T-helper 1 cell treated with Interleukin-12 subunit alpha and Interleukin-12 subunit beta and Interleukin-4 antibody, amounts not matched to agents 30 ng/mL and 1 ng/mL, for 36 hours (primary cell): ENCODE results near the gene FLRT1. TPM values are rescaled to one million over a fixed set of nuclear protein-coding genes. Genes with fewer than 3 reads are reported as not detected.

Experiments
- intact Hi-C: fragments of 100-400 bp; cut with micrococcal nuclease; formaldehyde crosslinking; loops from one replicate; pipeline ENCODE4 v1.15.1; 2024
- total RNA-seq: library from RNA; stranded (reverse); gene quantifications from 2 replicates; pipeline ENCODE4 v1.2.3, GENCODE V29; 2022

Gene FLRT1
- total RNA-seq, 1 donor from 2014 or later = not detected

DNA sequence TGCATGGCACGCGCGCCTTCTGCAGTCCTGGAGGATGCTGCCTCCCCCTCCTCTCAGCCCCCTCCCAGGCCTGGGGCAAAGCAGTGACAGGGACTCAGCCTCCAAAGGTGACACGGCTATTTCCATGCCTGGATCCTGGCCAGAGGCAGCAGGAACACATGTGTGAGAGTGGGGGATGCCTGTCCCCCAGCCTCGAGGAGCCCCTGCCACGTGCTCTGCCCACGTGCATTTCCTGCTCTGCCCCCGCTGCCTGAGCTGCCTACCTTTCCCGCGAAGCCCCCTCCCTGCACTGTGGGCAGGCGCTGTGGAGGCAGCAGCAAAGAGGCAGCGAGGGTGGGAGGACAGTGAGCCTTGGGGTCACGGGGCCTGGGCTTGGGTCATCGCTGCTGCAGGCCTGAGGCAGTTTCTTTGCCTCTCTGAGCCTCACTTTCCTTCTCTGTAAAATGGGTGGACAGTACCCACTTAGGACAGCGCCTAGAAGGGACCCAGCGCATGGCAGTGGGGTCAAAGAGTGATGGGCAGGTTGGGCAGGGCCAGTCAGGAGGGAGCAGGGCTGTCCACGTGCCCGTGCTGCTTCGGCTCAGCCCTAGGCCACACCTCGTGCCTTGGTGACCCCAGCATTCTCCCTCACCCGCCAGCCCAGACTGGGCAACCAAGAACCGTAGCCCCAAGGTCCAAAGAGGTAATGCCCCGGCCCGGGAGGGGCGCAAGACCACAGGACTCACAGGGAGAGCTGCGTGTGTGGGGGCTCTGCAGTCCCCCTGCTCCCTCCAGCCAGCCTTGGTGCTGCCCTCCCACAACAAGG lies 48.6 kb downstream of the FLRT1 start:
- intact Hi-C loops = no loop called here

DNA sequence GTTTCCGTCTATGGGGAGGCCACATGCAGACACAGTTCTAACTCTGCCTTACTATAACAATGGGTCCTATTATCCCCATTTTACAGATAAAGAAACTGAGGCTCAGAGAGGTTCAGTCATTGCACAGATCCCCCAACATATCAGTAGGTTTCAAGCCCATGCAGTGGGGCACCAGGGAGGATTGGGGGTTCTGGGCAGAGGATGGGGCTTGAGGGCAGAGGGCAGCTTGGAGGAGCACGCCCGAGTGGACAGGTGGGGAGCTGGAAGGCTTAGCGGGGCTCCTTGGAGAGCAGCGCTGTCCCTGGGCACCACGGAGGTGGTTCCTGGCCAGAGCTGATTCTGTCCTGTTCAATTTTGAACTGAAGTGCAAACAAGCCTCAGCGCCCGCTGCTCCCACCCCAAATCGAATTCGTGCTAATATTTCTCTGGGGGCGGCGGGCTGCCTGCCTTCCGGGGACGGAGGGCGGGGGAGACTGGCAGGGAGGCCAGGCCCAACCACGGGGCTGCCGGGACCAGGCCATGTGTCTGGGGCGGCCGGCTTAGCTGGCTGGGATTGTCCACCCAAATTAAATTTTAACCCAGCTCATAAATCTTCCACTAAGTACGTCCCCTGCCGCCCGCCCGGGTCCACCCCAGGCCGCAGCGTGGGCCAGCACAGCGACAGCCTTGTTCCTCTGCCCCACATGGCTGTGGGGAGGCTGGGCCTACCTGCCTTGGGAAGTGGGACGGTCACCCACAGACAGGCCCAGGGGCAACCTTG lies 49.4 kb downstream of the FLRT1 start:
- intact Hi-C loops = no loop called here

Other genes with a start within 250 kb of the FLRT1 start
- 40.2 and 40.9 TPM in 2 replicates for gene SPINDOC, start 222.5 kb upstream of the FLRT1 start, total RNA-seq
- 65.9 and 70.4 TPM in 2 replicates for gene MARK2, start 196.8 kb upstream of the FLRT1 start, total RNA-seq
- gene RCOR2, start 118.8 kb upstream of the FLRT1 start, total RNA-seq = 0.17 TPM in 1 of 2 replicates, not detected in the other
- 32.2 and 34.7 TPM in 2 replicates for gene NAA40, start 96.9 kb upstream of the FLRT1 start, total RNA-seq
- 350 and 373 TPM in 2 replicates for gene COX8A, start 61.3 kb upstream of the FLRT1 start, total RNA-seq
- 107 and 108 TPM in 2 replicates for gene OTUB1, start 49.5 kb upstream of the FLRT1 start, total RNA-seq
- 5.6 and 7.8 TPM in 2 replicates for gene MACROD1, start 130.2 kb downstream of the FLRT1 start, total RNA-seq
- gene STIP1, start 150.2 kb downstream of the FLRT1 start, total RNA-seq = 253 and 255 TPM in 2 replicates
- 230 and 241 TPM in 2 replicates for gene FERMT3, start 170.8 kb downstream of the FLRT1 start, total RNA-seq
- 28.1 and 28.2 TPM in 2 replicates for gene TRPT1, start 190.3 kb downstream of the FLRT1 start, total RNA-seq
- gene NUDT22, start 190.3 kb downstream of the FLRT1 start, total RNA-seq = 81.5 and 85.3 TPM in 2 replicates
- 26.9 and 30.3 TPM in 2 replicates for gene DNAJC4, start 194.6 kb downstream of the FLRT1 start, total RNA-seq
- 57.7 and 58.7 TPM in 2 replicates for gene VEGFB, start 198.7 kb downstream of the FLRT1 start, total RNA-seq
- 48.9 and 50.6 TPM in 2 replicates for gene FKBP2, start 205.2 kb downstream of the FLRT1 start, total RNA-seq
- 103 and 111 TPM in 2 replicates for gene PPP1R14B, start 211.0 kb downstream of the FLRT1 start, total RNA-seq
- 11.5 and 12.0 TPM in 2 replicates for gene PLCB3, start 215.6 kb downstream of the FLRT1 start, total RNA-seq
- 40.9 and 45.8 TPM in 2 replicates for gene BAD, start 248.7 kb downstream of the FLRT1 start, total RNA-seq
- gene GPR137, start 249.9 kb downstream of the FLRT1 start, total RNA-seq = 49.4 and 52.1 TPM in 2 replicates